HUES6 (cell line): ENCODE results near the gene KDM5C.

Experiments
- H3K27ac ChIP-seq: 2 replicates; pipeline ENCODE4 v1.7.0; 2013; ENCODE audit warnings: low read depth, mild to moderate bottlenecking, low read length, inconsistent platforms
- H3K27me3 ChIP-seq: 2 replicates; pipeline ENCODE4 v1.6.1; 2013; ENCODE audit warnings: low read length; ENCODE audit not compliant: control insufficient read depth, insufficient read depth
- H3K36me3 ChIP-seq: 2 replicates; pipeline ENCODE4 v1.6.1; 2013; ENCODE audit warnings: low read length; ENCODE audit not compliant: control insufficient read depth, insufficient read depth
- H3K4me1 ChIP-seq: 2 replicates; pipeline ENCODE4 v1.6.1; 2013; ENCODE audit warnings: low read length; ENCODE audit not compliant: control insufficient read depth, insufficient read depth
- H3K4me3 ChIP-seq: 2 replicates; pipeline ENCODE4 v1.5.1; 2013; ENCODE audit warnings: low read depth, low read length
- H3K9ac ChIP-seq: one replicate; pipeline ENCODE4 v1.6.1; 2013; ENCODE audit warnings: mild to moderate bottlenecking, low read length
- H3K9me3 ChIP-seq: 2 replicates; pipeline ENCODE4 v1.6.1; 2013; ENCODE audit warnings: low read depth, low read length; ENCODE audit not compliant: control insufficient read depth, insufficient read depth

The KDM5C gene

GRCh38 chrX:53249408-53250042 is 24.5 kb upstream of the KDM5C start:
- H3K9ac ChIP-seq: no peak overlapping the region
- H3K9me3 ChIP-seq: no peaks in the 10 kb centered on the region; the same call in 1 of the 2 replicates
- H3K36me3 ChIP-seq: peaks cover 40% of the 10 kb centered on the region
- H3K27ac ChIP-seq: no peak overlapping the region
- no peaks in the 10 kb centered on the region for H3K4me1 ChIP-seq
- H3K4me3 ChIP-seq: no peak overlapping the region
- no peaks in the 10 kb centered on the region for H3K27me3 ChIP-seq

DNA sequence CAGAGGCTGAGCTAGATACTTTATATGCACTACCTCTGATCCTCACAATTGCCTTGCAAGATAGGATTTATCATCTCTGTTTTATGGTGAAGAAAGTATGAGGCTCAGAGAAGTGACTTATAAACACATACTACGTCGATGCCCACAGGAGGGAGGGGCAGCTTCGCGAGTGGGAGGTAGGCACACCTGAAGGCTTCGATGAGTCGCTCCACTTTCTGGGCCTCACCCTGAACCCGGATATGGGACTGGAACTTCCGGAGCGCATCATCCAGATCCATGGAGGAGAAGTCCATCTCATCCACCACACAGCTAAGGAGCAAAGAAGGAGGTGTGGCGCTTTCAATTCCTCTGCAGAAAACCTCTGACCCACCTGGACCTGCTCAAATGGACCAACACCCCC is 22.9 kb upstream of the KDM5C start:
- no peak overlapping the region for H3K4me3 ChIP-seq
- peaks cover 32% of the 10 kb centered on the region for H3K36me3 ChIP-seq
- no peaks in the 10 kb centered on the region for H3K4me1 ChIP-seq
- H3K9ac ChIP-seq: no peak overlapping the region
- H3K27ac ChIP-seq: no peak overlapping the region
- no peaks in the 10 kb centered on the region; the same call in 1 of the 2 replicates for H3K9me3 ChIP-seq
- H3K27me3 ChIP-seq: no peaks in the 10 kb centered on the region

DNA sequence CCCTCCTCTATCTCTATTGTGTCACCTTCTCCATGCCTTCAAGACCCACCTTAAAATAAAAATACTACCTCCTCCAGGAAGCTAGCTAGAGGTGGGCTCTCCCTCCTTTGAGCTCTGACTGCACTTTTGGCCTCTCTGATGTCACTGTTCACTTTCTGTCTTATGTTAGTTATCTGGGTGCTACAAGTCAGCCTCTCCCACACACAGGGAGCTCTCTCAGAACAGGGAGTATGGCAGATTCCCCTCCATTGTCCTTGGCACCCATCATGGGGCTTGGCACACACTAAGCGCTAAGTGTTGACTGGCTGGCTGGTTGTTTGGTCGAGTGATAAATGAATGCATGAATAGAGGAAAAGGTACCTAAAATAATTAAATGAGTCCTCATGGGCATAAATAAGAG is 21.2 kb upstream of the KDM5C start:
- Histone ChIP-seq H3K9ac (no peak overlapping the region), H3K9me3 (no peaks in the 10 kb centered on the region; the same call in 1 of the 2 replicates), H3K27me3 (no peaks in the 10 kb centered on the region), H3K4me3 (no peak overlapping the region), H3K4me1 (no peaks in the 10 kb centered on the region), H3K36me3 (peaks cover 41% of the 10 kb centered on the region), H3K27ac (no peak overlapping the region)

DNA sequence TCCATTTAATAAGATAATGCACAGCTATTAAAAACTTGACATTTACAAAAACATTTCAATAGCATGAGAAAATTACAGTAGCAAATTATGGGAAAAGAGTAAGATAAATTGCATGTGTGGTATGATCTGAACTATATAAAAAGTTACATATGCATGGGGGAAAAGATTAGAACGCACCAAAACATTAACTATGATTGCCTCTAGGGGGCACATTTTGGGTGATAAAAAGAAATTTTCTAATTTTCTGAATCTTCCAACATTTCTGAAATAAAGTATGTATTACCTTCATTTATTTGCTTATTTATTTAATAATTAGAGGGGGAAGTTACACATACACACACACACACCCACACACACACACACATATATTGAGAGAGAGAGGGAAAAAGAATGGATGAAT is 19.6 kb upstream of the KDM5C start:
- H3K36me3 ChIP-seq: peaks cover 42% of the 10 kb centered on the region
- H3K27me3 ChIP-seq: no peaks in the 10 kb centered on the region
- no peaks in the 10 kb centered on the region for H3K4me1 ChIP-seq
- no peak overlapping the region for H3K4me3 ChIP-seq
- H3K27ac ChIP-seq: no peak overlapping the region
- H3K9ac ChIP-seq: no peak overlapping the region
- H3K9me3 ChIP-seq: no peaks in the 10 kb centered on the region; the same call in 1 of the 2 replicates

DNA sequence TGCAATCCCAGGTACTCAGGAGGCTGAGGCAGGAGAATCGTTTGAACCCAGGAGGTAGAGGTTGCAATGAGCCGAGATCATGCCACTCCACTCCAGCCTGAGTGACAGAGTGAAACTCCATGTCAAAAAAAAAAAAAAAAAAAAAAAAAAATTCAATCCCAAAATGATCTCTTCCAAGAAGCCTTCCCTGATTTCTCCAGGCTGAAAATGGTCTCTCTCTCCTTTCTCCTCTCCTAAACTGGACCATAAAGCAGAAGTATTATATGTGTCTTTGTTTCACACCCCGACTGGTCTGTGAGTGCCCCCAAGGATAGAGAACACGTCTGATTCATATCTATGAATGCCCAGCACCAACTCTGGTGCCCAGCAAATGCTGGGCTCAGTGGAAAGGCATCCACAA is 17.3 kb upstream of the KDM5C start:
- Histone ChIP-seq H3K4me1 (no peaks in the 10 kb centered on the region), H3K27me3 (no peaks in the 10 kb centered on the region), H3K27ac (no peak overlapping the region), H3K4me3 (no peak overlapping the region), H3K36me3 (peaks cover 41% of the 10 kb centered on the region), H3K9ac (no peak overlapping the region), H3K9me3 (no peaks in the 10 kb centered on the region; the same call in 1 of the 2 replicates)

- Histone ChIP-seq H3K36me3 (peaks cover 41% of the 10 kb centered on the region), H3K27ac (no peak overlapping the region), H3K9me3 (no peaks in the 10 kb centered on the region; the same call in 1 of the 2 replicates), H3K4me1 (no peaks in the 10 kb centered on the region), H3K9ac (no peak overlapping the region), H3K27me3 (no peaks in the 10 kb centered on the region), H3K4me3 (no peak overlapping the region)
Measured at GRCh38 chrX:53241558-53241957, 16.6 kb upstream of the KDM5C start.

- no peak overlapping the region for H3K9ac ChIP-seq
- H3K9me3 ChIP-seq: no peaks in the 10 kb centered on the region; the same call in 1 of the 2 replicates
- peaks cover 48% of the 10 kb centered on the region for H3K36me3 ChIP-seq
- no peak overlapping the region for H3K4me3 ChIP-seq
- H3K27me3 ChIP-seq: no peaks in the 10 kb centered on the region
- H3K27ac ChIP-seq: no peak overlapping the region
- H3K4me1 ChIP-seq: no peaks in the 10 kb centered on the region
Measured at GRCh38 chrX:53239474-53239873, 14.5 kb upstream of the KDM5C start.

DNA sequence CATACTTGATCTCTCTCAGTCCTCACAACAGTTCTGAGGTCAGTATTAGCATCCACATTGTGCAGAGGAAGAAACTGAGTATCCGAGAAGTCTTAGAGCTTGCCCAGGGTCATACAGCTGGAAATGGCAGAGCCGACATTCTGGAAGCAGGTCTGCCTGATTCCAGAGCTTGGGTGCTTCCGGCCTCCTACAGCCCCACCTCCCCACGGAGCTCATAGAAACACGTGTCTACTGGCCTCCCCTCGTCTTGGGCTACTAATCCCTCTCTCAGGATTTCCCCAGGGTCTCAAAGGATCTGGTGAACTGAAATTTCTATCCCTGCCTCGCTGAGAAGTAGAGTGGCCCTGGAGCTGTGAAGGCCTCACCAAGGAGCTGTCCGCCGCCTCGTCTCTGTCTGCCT is 12.0 kb upstream of the KDM5C start:
- H3K9ac ChIP-seq: no peak overlapping the region
- H3K4me3 ChIP-seq: no peak overlapping the region
- H3K27me3 ChIP-seq: no peaks in the 10 kb centered on the region
- H3K9me3 ChIP-seq: no peaks in the 10 kb centered on the region; the same call in 1 of the 2 replicates
- H3K36me3 ChIP-seq: peaks cover 43% of the 10 kb centered on the region
- H3K4me1 ChIP-seq: no peaks in the 10 kb centered on the region
- H3K27ac ChIP-seq: no peak overlapping the region

DNA sequence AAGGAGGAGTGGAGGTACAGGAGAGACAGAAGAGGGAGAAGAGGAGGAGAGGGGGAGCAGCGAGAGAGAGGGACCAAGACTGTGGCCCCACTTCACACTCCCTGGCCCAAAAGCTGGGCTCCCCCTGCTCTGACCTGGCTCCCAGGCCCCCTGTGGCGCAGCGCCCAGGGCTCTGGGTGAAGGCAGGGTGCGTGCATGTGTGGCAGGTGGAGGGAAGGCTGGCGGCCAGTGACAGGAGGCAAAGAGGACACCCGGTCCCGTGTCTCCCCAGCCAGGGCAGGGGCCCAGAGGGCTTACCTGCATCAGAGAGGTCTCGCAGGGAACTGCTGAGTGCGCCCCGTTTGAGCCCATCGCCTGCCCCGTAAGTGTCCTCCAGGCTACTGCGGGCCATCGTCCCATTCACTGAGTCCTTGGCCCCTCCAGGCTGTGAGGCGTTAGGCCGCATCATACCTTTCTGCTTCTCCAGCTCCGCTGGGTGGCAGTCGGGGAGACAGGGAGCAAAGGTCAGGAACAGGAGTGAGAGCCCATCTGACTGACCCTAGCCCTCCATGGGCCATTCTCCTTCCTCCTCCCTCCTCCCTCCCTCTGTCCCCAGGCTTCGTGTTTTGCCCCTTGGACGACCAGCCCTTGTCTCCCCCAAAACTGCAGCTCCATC is 11.1 kb upstream of the KDM5C start:
- H3K4me3 ChIP-seq: no peak overlapping the region
- H3K9ac ChIP-seq: no peak overlapping the region
- H3K27ac ChIP-seq: no peak overlapping the region
- no peaks in the 10 kb centered on the region for H3K27me3 ChIP-seq
- H3K36me3 ChIP-seq: peaks cover 36% of the 10 kb centered on the region
- no peaks in the 10 kb centered on the region for H3K4me1 ChIP-seq
- H3K9me3 ChIP-seq: no peaks in the 10 kb centered on the region; the same call in 1 of the 2 replicates

DNA sequence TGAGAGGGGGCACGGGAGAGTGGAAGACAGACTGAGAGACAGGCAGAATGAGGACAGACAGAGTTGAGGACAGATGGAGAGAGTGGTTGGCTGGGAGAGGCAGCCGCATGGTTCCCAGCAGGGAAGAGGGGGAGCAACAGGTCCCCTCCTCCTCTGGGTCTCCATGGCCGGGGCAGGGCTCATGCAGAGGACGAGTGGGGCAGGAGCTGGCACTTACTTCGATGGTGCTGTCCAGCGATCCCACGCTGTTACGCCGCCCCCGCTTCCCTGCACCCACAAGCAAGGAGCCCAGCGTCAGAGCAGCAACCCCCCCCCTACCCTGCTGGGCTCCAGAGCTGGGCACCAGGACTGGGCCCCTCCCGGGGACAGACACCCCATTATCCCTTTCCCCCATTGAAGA is 10.6 kb upstream of the KDM5C start:
- Histone ChIP-seq H3K9me3 (no peaks in the 10 kb centered on the region; the same call in 1 of the 2 replicates), H3K4me3 (no peak overlapping the region), H3K27me3 (no peaks in the 10 kb centered on the region), H3K9ac (no peak overlapping the region), H3K27ac (no peak overlapping the region), H3K36me3 (peaks cover 36% of the 10 kb centered on the region), H3K4me1 (no peaks in the 10 kb centered on the region)

- H3K27me3 ChIP-seq: no peaks in the 10 kb centered on the region
- H3K4me3 ChIP-seq: no peak overlapping the region
- H3K36me3 ChIP-seq: peaks cover 28% of the 10 kb centered on the region
- no peaks in the 10 kb centered on the region; the same call in 1 of the 2 replicates for H3K9me3 ChIP-seq
- no peaks in the 10 kb centered on the region for H3K4me1 ChIP-seq
- H3K27ac ChIP-seq: no peak overlapping the region
- H3K9ac ChIP-seq: no peak overlapping the region
Measured at GRCh38 chrX:53234484-53234883, 9.5 kb upstream of the KDM5C start.
